ENCODE data around the gene TSHZ1. TPM values are rescaled to one million over a fixed set of nuclear protein-coding genes. Genes with fewer than 3 reads are reported as not detected.

Gene TSHZ1
- total RNA-seq: 1 to 10 TPM; 4.2 to 6.6 TPM
- polyA plus RNA-seq: 1 to 10 TPM; 5.6 TPM

- peak within 1 kb of the TSS; percentile 81 to 91 for H3K9ac ChIP-seq (ENCODE audit: low read depth in 1 of 2, low read length in 2 of 2)
- DNase-seq (ENCODE audit: low spot score): no peak
- H3K27me3 ChIP-seq (ENCODE audit: control insufficient read depth in 4 of 4, insufficient read depth in 4 of 4, low read length in 3 of 4): no peaks in the 10 kb centered on the region
- H3K36me3 ChIP-seq (ENCODE audit: control insufficient read depth in 4 of 4, insufficient read depth in 3 of 4, low read depth in 1 of 4, low read length in 3 of 4): no peaks in the 10 kb centered on the region
- 1% methylated on average over 15 of the region's 15 CpGs for WGBS
- peaks cover 3 to 57% (median 45%) of the 10 kb centered on the region in 4 donors for H3K4me1 ChIP-seq (ENCODE audit: control insufficient read depth in 4 of 4, insufficient read depth in 4 of 4, low read length in 3 of 4)
- peak within 1 kb of the TSS; percentile 94 to 97 for H3K27ac ChIP-seq (ENCODE audit: low read depth in 1 of 2, low read length in 2 of 2)
- TF ChIP-seq, protein P1, sequence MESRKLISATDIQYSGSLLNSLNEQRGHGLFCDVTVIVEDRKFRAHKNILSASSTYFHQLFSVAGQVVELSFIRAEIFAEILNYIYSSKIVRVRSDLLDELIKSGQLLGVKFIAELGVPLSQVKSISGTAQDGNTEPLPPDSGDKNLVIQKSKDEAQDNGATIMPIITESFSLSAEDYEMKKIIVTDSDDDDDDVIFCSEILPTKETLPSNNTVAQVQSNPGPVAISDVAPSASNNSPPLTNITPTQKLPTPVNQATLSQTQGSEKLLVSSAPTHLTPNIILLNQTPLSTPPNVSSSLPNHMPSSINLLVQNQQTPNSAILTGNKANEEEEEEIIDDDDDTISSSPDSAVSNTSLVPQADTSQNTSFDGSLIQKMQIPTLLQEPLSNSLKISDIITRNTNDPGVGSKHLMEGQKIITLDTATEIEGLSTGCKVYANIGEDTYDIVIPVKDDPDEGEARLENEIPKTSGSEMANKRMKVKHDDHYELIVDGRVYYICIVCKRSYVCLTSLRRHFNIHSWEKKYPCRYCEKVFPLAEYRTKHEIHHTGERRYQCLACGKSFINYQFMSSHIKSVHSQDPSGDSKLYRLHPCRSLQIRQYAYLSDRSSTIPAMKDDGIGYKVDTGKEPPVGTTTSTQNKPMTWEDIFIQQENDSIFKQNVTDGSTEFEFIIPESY (IDR thresholded peaks at IDR 0.05): peak; percentile 12
- peak in 1 of 2 donors; percentile 36 for TF ChIP-seq EGR1 (IDR thresholded peaks at IDR 0.05; ENCODE audit: low read depth in 2 of 2)
- peak in 1 of 2 donors; percentile 29 for TF ChIP-seq HNF4A (conservative IDR thresholded peaks at IDR 0.05)
- TF ChIP-seq GABPA (IDR thresholded peaks at IDR 0.05 in 1 of 2, conservative IDR thresholded peaks at IDR 0.05 in 1 of 2): peak in 1 of 2 donors; percentile 41
- peak; percentile 51 for TF ChIP-seq YY1 (IDR thresholded peaks at IDR 0.05)
- TF ChIP-seq NR2F2 (IDR thresholded peaks at IDR 0.05): no peak
- peak; percentile 95 for TF ChIP-seq TAF1 (conservative IDR thresholded peaks at IDR 0.05)
- TF ChIP-seq RAD21 (IDR thresholded peaks at IDR 0.05): peak; percentile 30 to 52
- peak; percentile 14 for TF ChIP-seq MAX (IDR thresholded peaks at IDR 0.05)
- no peak for TF ChIP-seq FOXA2 (IDR thresholded peaks at IDR 0.05)
- TF ChIP-seq, protein P2, sequence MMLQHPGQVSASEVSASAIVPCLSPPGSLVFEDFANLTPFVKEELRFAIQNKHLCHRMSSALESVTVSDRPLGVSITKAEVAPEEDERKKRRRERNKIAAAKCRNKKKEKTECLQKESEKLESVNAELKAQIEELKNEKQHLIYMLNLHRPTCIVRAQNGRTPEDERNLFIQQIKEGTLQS (IDR thresholded peaks at IDR 0.05): no peak
- TF ChIP-seq, protein P3, sequence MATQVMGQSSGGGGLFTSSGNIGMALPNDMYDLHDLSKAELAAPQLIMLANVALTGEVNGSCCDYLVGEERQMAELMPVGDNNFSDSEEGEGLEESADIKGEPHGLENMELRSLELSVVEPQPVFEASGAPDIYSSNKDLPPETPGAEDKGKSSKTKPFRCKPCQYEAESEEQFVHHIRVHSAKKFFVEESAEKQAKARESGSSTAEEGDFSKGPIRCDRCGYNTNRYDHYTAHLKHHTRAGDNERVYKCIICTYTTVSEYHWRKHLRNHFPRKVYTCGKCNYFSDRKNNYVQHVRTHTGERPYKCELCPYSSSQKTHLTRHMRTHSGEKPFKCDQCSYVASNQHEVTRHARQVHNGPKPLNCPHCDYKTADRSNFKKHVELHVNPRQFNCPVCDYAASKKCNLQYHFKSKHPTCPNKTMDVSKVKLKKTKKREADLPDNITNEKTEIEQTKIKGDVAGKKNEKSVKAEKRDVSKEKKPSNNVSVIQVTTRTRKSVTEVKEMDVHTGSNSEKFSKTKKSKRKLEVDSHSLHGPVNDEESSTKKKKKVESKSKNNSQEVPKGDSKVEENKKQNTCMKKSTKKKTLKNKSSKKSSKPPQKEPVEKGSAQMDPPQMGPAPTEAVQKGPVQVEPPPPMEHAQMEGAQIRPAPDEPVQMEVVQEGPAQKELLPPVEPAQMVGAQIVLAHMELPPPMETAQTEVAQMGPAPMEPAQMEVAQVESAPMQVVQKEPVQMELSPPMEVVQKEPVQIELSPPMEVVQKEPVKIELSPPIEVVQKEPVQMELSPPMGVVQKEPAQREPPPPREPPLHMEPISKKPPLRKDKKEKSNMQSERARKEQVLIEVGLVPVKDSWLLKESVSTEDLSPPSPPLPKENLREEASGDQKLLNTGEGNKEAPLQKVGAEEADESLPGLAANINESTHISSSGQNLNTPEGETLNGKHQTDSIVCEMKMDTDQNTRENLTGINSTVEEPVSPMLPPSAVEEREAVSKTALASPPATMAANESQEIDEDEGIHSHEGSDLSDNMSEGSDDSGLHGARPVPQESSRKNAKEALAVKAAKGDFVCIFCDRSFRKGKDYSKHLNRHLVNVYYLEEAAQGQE (IDR thresholded peaks at IDR 0.05): peak; percentile 71
- TF ChIP-seq, protein P4, sequence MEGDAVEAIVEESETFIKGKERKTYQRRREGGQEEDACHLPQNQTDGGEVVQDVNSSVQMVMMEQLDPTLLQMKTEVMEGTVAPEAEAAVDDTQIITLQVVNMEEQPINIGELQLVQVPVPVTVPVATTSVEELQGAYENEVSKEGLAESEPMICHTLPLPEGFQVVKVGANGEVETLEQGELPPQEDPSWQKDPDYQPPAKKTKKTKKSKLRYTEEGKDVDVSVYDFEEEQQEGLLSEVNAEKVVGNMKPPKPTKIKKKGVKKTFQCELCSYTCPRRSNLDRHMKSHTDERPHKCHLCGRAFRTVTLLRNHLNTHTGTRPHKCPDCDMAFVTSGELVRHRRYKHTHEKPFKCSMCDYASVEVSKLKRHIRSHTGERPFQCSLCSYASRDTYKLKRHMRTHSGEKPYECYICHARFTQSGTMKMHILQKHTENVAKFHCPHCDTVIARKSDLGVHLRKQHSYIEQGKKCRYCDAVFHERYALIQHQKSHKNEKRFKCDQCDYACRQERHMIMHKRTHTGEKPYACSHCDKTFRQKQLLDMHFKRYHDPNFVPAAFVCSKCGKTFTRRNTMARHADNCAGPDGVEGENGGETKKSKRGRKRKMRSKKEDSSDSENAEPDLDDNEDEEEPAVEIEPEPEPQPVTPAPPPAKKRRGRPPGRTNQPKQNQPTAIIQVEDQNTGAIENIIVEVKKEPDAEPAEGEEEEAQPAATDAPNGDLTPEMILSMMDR (IDR thresholded peaks at IDR 0.05; ENCODE audit: low read depth, low read length, missing input control): no peak
- no peak for TF ChIP-seq JUND (IDR thresholded peaks at IDR 0.05)
- TF ChIP-seq HNF4G (IDR thresholded peaks at IDR 0.05): no peak
- TF ChIP-seq SP1 (IDR thresholded peaks at IDR 0.05): peak; percentile 33
- TF ChIP-seq RXRA (IDR thresholded peaks at IDR 0.05): peak in 1 of 2 donors; percentile 32
- no peak for TF ChIP-seq FOXA1 (IDR thresholded peaks at IDR 0.05)
- H3K9me3 ChIP-seq (ENCODE audit: control insufficient read depth in 4 of 4, low read length in 3 of 4): no peaks in the 10 kb centered on the region
- H3K4me3 ChIP-seq (ENCODE audit: low read depth in 1 of 3, low read length in 3 of 3): peak within 1 kb of the TSS; percentile 66 to 91 (median 77)
Observed at GRCh38 chr18:75210274-75211001, at the start of gene TSHZ1. Gene TSHZ1, plus strand, starts transcription at chr18:75210797. Its CDS starts 1,080 bp downstream, at chr18:75211877.
